Tibial artery (tissue), 4 donors: ENCODE measurements around the gene MEIS1.
"Not testable (repeated sequence)": the region's sequence is repeated elsewhere in the genome, so short reads cannot be mapped to it uniquely, and the experiment has no call there.

ENCODE experiments used
- DNase-seq, 2 donors: peaks; one replicate each; pipeline ENCODE4 v3.0.0-alpha.2; 2019
- H3K27ac ChIP-seq, 2 donors: fragments of 200-600 bp; sonication (generic) in 1 of 2; 1 replicate in 1 of 2; 2 replicates in 1 of 2; pipeline ENCODE4 v1.5.1; 2018 to 2019; ENCODE audit warnings: mild to moderate bottlenecking in 1 of 2
- H3K27me3 ChIP-seq, 2 donors: fragments of 200-600 bp; sonication (generic) in 1 of 2; one replicate each; pipeline versions ENCODE4 v1.5.1 to v1.6.0; 2016 to 2019
- H3K36me3 ChIP-seq, 3 donors: fragments of 200-600 bp; sonication (generic) in 2 of 3; one replicate each; pipeline ENCODE4 v1.5.1; 2016 to 2019; ENCODE audit warnings: mild to moderate bottlenecking in 2 of 3
- H3K4me1 ChIP-seq, 4 donors: fragments of 200-600 bp; sonication (generic) in 2 of 4; 1 replicate in 3 of 4; 2 replicates in 1 of 4; pipeline ENCODE4 v1.5.1; 2016 to 2019
- H3K4me3 ChIP-seq, 2 donors: fragments of 200-600 bp; sonication (generic) in 1 of 2; 1 replicate in 1 of 2; 2 replicates in 1 of 2; pipeline ENCODE4 v1.5.1; 2018 to 2019; ENCODE audit warnings: mild to moderate bottlenecking in 2 of 2
- H3K9me3 ChIP-seq, 3 donors: fragments of 200-600 bp; sonication (generic) in 1 of 3; one replicate each; pipeline ENCODE4 v1.5.1; 2016 to 2019
- intact Hi-C: fragments of 100-400 bp; cut with DNase I; formaldehyde crosslinking; loops from one replicate; pipeline ENCODE4 v1.15.0; 2023; ENCODE audit warnings: low total_unique reads
- TF ChIP-seq, protein P1 (sequence below), 2 experiments: fragments of 200-600 bp in 1 of 2; fragments of 450-650 bp in 1 of 2; IDR thresholded peaks; one replicate each; pipeline ENCODE4 v1.5.1; 2017 to 2019; ENCODE audit warnings: antibody characterized with exemption in 2 of 2, mild to moderate bottlenecking in 1 of 2, moderate library complexity in 1 of 2

The MEIS1 gene

DNA sequence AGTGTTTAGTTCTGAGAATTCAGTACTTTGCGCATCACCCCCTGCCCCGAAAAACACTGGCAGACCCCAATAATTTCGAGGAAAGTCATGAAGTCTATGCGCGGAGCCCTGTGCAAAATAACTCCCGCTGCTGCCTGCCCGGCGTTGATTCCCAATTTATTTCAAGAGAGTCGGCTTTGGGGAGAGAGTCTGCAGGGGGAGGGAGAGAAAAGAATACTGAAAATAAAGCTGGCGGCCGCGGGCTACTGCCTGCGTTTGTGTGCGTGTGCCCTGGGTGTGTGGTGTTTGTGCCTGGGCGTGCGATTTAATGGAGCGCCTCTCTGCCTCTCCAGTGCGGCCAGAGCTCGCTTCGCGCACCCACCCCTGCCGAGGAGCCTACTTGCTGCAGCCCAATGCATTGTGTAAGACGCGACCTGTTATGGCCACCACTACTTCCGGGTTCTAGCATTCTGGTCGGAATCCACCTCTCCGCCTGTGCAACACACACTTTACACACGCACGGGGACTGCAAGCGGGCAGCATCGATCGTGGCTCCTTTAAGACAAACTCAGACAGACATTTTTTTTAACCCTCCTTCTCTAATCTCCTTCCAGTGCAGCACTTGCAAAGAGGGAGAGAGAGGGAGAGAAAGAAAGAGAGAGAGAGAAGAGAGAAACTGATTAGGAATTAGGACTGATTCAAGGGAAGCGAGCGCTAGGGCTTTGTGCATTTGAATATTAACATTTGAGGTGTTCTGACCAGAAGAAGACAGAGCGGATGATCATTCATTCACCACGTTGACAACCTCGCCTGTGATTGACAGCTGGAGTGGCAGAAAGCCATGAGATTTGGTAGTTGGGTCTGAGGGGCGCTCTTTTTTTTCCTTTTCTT lies at the start of gene MEIS1:
TSS of gene MEIS1 (plus strand) at position 447 of the 870 bp plus-strand sequence. CDS start 732 bp downstream, outside the sequence.
- peak; percentile 94 to 96 for DNase-seq
- intact Hi-C loops: loop anchor here (5.0 to 10.0 kb wide), 3 partner anchors 1217 to 1600 kb away; no protein-coding TSS in a partner anchor
- Histone ChIP-seq H3K9me3 (no peaks in the 10 kb centered on the region), H3K4me1 (peaks cover 0 to 6% (median 3%) of the 10 kb centered on the region in 4 donors), H3K27me3 (no peaks in the 10 kb centered on the region), H3K27ac (peak within 1 kb of the TSS; percentile 83 to 84), H3K4me3 (peak within 1 kb of the TSS; percentile 68 to 81), H3K36me3 (no peaks in the 10 kb centered on the region)
- TF ChIP-seq, protein P1, sequence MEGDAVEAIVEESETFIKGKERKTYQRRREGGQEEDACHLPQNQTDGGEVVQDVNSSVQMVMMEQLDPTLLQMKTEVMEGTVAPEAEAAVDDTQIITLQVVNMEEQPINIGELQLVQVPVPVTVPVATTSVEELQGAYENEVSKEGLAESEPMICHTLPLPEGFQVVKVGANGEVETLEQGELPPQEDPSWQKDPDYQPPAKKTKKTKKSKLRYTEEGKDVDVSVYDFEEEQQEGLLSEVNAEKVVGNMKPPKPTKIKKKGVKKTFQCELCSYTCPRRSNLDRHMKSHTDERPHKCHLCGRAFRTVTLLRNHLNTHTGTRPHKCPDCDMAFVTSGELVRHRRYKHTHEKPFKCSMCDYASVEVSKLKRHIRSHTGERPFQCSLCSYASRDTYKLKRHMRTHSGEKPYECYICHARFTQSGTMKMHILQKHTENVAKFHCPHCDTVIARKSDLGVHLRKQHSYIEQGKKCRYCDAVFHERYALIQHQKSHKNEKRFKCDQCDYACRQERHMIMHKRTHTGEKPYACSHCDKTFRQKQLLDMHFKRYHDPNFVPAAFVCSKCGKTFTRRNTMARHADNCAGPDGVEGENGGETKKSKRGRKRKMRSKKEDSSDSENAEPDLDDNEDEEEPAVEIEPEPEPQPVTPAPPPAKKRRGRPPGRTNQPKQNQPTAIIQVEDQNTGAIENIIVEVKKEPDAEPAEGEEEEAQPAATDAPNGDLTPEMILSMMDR (IDR thresholded peaks at IDR 0.05): peak in 1 of 2 experiments; percentile 9

DNA sequence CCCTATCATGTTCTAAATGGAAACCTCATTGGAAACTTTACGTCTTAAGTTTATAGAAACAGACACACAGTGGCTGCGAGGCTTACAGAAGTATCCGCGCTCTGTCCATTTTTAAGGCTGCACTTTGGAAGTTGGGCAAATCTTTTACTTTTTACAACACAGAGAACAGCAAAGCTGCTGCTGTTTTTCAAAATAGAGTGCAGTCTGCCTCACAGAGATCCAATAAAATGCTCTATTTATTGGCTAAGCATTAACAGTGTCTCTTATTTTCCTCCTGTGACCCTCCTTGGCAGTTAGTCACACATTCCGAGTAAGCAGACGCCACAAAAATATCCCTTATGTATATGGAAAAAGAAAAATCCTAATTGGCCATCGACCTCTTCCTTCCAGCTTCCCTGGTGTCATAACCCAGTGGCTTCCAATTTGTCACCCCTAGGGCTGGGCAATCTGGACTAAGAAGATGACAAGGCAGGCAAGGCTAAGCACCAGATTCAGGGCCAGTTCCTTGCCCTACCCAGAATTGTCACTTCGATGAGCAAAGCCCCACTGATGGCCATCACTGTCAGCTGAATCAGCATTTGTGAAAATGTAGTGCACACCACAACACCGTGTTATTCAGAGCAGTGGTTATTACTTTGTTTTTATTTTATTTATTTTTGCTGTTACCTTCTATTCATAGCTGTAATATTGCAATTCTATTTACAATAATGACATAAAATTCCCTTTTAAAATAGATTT lies 47.7 kb upstream of the MEIS1 start:
- no peak overlapping the region for H3K4me3 ChIP-seq
- no peaks in the 10 kb centered on the region for H3K4me1 ChIP-seq
- no peaks in the 10 kb centered on the region for H3K36me3 ChIP-seq
- intact Hi-C loops: no loop called here
- no peak for DNase-seq
- TF ChIP-seq, protein P1 (IDR thresholded peaks at IDR 0.05): no peak
- H3K9me3 ChIP-seq: no peaks in the 10 kb centered on the region
- H3K27me3 ChIP-seq: peaks cover 0 to 4% of the 10 kb centered on the region in 2 donors
- H3K27ac ChIP-seq: no peak overlapping the region

DNA sequence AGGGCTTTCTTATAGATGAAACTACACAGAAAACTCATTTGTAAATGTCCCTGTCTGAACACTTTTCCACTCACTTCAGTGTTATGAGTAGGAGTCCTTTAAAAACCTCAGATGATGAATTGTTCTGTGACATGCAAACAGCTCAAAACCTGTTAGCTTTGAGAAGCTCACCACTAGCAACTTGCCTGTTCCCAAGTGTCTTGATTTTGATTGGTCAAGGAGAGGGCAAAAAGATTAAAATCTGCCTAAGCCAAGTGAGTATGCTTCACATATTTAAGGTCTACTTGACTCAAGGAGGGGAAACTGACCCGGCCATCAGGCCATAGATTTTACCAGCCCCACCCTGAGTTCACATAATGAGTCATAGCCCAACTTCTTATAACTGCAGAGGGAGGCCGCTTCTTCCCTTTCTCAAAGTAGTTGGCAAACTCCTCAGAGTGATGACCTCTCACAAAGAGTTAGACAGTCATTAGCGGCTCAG lies 45.2 kb upstream of the MEIS1 start:
- no peak for DNase-seq
- H3K4me3 ChIP-seq: no peak overlapping the region
- no peaks in the 10 kb centered on the region for H3K4me1 ChIP-seq
- TF ChIP-seq, protein P1 (IDR thresholded peaks at IDR 0.05): no peak
- no peak overlapping the region for H3K27ac ChIP-seq
- H3K36me3 ChIP-seq: no peaks in the 10 kb centered on the region
- intact Hi-C loops: no loop called here
- H3K27me3 ChIP-seq: no peaks in the 10 kb centered on the region
- no peaks in the 10 kb centered on the region for H3K9me3 ChIP-seq

DNA sequence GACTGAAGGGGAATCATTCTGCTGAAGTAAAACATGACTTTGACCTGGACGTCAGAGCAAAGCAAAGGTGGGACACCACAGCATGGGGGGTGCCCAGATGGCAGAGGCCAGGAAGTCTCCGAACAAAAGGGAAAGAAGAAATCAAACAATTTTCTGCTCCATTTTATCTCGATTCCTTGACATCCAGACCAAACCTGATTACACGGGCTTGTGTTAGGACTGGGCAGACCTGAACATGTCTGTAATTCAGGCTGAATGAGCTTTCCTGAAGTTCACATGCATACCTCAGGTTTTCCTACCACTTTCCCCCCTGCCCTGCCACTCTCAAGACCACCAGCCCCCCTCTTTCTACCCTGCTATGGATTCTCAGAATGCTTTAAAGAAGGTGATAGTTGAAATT lies 44.8 kb upstream of the MEIS1 start:
- TF ChIP-seq, protein P1 (IDR thresholded peaks at IDR 0.05): no peak
- no peak overlapping the region for H3K27ac ChIP-seq
- no peaks in the 10 kb centered on the region for H3K9me3 ChIP-seq
- DNase-seq: no peak
- intact Hi-C loops: no loop called here
- no peaks in the 10 kb centered on the region for H3K4me1 ChIP-seq
- H3K4me3 ChIP-seq: no peak overlapping the region
- H3K36me3 ChIP-seq: no peaks in the 10 kb centered on the region
- H3K27me3 ChIP-seq: no peaks in the 10 kb centered on the region

DNA sequence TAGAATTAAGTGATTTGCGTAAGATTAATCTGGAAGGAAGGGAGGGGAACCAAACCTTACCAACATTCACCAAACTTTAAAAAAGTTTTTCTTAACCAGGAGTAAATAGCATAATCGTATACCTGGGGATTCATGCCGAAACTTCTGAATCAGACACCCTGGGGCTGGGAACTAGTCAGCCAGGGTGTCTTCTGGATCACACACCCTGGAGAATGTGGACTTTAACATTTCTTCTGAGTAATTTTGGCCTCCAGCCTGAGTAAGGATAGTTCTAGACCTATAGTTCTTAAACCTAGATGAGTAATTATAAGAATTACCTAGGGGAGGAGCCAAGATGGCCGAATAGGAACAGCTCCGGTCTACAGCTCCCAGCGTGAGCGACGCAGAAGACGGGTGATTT lies 44.1 kb upstream of the MEIS1 start:
- Histone ChIP-seq H3K27ac (no peak overlapping the region), H3K9me3 (no peaks in the 10 kb centered on the region), H3K36me3 (no peaks in the 10 kb centered on the region), H3K4me3 (no peak overlapping the region), H3K27me3 (no peaks in the 10 kb centered on the region), H3K4me1 (no peaks in the 10 kb centered on the region)
- no peak for DNase-seq
- TF ChIP-seq, protein P1 (IDR thresholded peaks at IDR 0.05): no peak
- intact Hi-C loops: no loop called here

DNA sequence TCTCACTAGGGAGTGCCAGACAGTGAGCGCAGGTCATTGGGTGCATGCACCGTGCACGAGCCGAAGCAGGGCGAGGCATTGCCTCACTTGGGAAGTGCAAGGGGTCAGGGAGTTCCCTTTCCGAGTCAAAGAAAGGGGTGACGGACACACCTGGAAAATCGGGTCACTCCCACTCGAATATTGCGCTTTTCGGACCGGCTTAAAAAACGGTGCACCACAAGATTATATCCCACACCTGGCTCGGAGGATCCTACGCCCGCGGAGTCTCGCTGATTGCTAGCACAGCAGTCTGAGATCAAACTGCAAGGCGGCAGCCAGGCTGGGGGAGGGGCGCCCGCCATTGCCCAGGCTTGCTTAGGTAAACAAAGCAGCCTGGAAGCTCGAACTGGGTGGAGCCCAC lies 43.7 kb upstream of the MEIS1 start:
- H3K9me3 ChIP-seq, intact Hi-C loops, H3K27me3 ChIP-seq, H3K36me3 ChIP-seq, H3K4me1 ChIP-seq, H3K27ac ChIP-seq, H3K4me3 ChIP-seq, DNase-seq: not testable (repeated sequence)
